ENCODE measurements around the gene CFAP157. TPM values are rescaled to one million over a fixed set of nuclear protein-coding genes. Genes with fewer than 3 reads are reported as not detected.
A peak's percentile ranks its signal among the peaks of the same experiment; 100 is the strongest.

Gene CFAP157
- total RNA-seq, 1 experiment from 2014 or later: 0.68 TPM

DNA sequence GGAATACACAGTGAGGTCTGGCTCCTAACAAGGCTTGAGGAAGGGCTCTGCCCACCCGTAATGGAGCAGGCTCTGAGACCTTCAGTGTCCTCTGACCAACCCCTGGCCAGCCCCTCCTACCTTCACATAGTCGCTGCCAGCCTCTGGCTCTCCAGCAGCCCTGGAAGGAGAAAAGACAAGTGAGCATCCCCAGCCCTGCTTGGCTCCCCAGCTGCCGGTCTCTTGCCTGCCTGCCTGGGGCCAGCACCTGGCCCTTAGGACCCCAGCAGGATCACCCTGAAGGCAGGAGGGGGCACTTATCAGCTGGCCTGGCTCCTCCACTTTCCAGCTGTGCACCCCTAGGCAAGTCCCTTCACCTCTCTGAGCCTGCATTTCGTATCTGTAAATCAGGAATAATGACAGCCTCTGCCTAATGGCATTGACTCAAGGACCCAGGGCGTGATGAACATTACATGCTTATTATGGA lies 54.7 kb downstream of the CFAP157 start:
- H3K27ac ChIP-seq: no peak overlapping the region
- no peaks in the 10 kb centered on the region for H3K9me2 ChIP-seq (ENCODE audit: insufficient read depth)
- H3K36me3 ChIP-seq (ENCODE audit: low read depth): no peaks in the 10 kb centered on the region
- no peaks in the 10 kb centered on the region for H4K20me1 ChIP-seq (ENCODE audit: insufficient read depth)
- ChIA-PET CTCF (interaction anchor here (0.6 kb wide), 1 partner anchor 10 kb away, joined by 3 read pairs; no protein-coding TSS in a partner anchor), POLR2A (ENCODE audit: unreplicated experiment) (no interaction called here)
- H3K9me3 ChIP-seq (ENCODE audit: insufficient read depth, low read depth): no peaks in the 10 kb centered on the region
- DNase-seq: no peak
- no peaks in the 10 kb centered on the region for H3K4me1 ChIP-seq (replicated peaks; ENCODE audit: insufficient read depth)
- TF ChIP-seq, protein P1, sequence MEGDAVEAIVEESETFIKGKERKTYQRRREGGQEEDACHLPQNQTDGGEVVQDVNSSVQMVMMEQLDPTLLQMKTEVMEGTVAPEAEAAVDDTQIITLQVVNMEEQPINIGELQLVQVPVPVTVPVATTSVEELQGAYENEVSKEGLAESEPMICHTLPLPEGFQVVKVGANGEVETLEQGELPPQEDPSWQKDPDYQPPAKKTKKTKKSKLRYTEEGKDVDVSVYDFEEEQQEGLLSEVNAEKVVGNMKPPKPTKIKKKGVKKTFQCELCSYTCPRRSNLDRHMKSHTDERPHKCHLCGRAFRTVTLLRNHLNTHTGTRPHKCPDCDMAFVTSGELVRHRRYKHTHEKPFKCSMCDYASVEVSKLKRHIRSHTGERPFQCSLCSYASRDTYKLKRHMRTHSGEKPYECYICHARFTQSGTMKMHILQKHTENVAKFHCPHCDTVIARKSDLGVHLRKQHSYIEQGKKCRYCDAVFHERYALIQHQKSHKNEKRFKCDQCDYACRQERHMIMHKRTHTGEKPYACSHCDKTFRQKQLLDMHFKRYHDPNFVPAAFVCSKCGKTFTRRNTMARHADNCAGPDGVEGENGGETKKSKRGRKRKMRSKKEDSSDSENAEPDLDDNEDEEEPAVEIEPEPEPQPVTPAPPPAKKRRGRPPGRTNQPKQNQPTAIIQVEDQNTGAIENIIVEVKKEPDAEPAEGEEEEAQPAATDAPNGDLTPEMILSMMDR (conservative IDR thresholded peaks at IDR 0.05): no peak
- TF ChIP-seq EZH2 (IDR thresholded peaks at IDR 0.05; ENCODE audit: low read depth): no peak
- H2AFZ ChIP-seq: no peak overlapping the region
- H3K27me3 ChIP-seq (ENCODE audit: insufficient read depth, low read depth): peaks cover 40% of the 10 kb centered on the region
- intact Hi-C loops (cut with micrococcal nuclease; ENCODE audit: unreplicated experiment): no loop called here
- no TSS peak for BruUV-seq (replicated peaks)
- H3F3A ChIP-seq (ENCODE audit: insufficient read depth, low read depth): no peaks in the 10 kb centered on the region
- H3K4me3 ChIP-seq: no peak overlapping the region
- no peak overlapping the region for H3K4me2 ChIP-seq
- no peaks in the 10 kb centered on the region for H3K79me2 ChIP-seq (ENCODE audit: low read depth)

- Histone ChIP-seq H3K4me1 (replicated peaks; ENCODE audit: insufficient read depth) (no peaks in the 10 kb centered on the region), H3K4me3 (no peak overlapping the region), H4K20me1 (ENCODE audit: insufficient read depth) (no peaks in the 10 kb centered on the region), H2AFZ (no peak overlapping the region), H3K4me2 (no peak overlapping the region), H3F3A (ENCODE audit: insufficient read depth, low read depth) (no peaks in the 10 kb centered on the region), H3K79me2 (ENCODE audit: low read depth) (no peaks in the 10 kb centered on the region), H3K9me2 (ENCODE audit: insufficient read depth) (no peaks in the 10 kb centered on the region), H3K27ac (no peak overlapping the region), H3K9me3 (ENCODE audit: insufficient read depth, low read depth) (no peaks in the 10 kb centered on the region), H3K36me3 (ENCODE audit: low read depth) (no peaks in the 10 kb centered on the region), H3K27me3 (ENCODE audit: insufficient read depth, low read depth) (peaks cover 40% of the 10 kb centered on the region)
- BruUV-seq (replicated peaks): no TSS peak
- CTCF ChIA-PET: no interaction called here
- intact Hi-C loops (cut with micrococcal nuclease; ENCODE audit: unreplicated experiment): no loop called here
- DNase-seq: no peak
- POLR2A ChIA-PET (ENCODE audit: unreplicated experiment): interaction anchor here (0.7 kb wide), 1 partner anchor 9 kb away, joined by 3 read pairs; no protein-coding TSS in a partner anchor
- TF ChIP-seq, protein P1 (conservative IDR thresholded peaks at IDR 0.05): no peak
- no peak for TF ChIP-seq EZH2 (IDR thresholded peaks at IDR 0.05; ENCODE audit: low read depth)
Measured at GRCh38 chr9:127762111-127762676, 55.4 kb downstream of the CFAP157 start.

DNA sequence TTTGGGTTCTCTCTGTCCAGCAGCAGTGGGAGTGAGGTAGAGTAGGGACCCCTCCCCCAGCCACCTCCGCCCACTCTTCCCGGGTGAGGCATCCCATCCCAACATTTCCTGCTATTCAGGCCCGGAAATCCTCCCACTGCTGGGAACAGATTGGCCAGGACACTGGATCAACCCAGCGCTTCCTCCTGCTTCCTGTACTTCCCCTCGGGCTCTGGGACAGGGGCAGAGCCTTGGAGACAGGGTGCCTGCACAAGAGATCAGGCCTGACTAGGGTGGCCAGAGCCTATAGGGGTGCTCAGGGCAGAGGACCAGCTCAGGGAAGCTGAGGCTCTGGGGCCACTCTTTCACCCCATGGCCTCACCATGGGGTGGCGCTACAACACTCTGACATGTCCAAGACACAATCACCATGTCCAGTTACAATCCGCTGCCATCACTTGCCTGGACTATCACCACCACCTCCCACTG lies 57.2 kb downstream of the CFAP157 start:
- no peak overlapping the region for H2AFZ ChIP-seq
- H3K4me3 ChIP-seq: no peak overlapping the region
- H4K20me1 ChIP-seq (ENCODE audit: insufficient read depth): no peaks in the 10 kb centered on the region
- H3K4me1 ChIP-seq (replicated peaks; ENCODE audit: insufficient read depth): no peaks in the 10 kb centered on the region
- H3F3A ChIP-seq (ENCODE audit: insufficient read depth, low read depth): no peaks in the 10 kb centered on the region
- no peak overlapping the region for H3K27ac ChIP-seq
- ChIA-PET POLR2A (ENCODE audit: unreplicated experiment) (no interaction called here), CTCF (no interaction called here)
- H3K36me3 ChIP-seq (ENCODE audit: low read depth): no peaks in the 10 kb centered on the region
- no peak for TF ChIP-seq EZH2 (IDR thresholded peaks at IDR 0.05; ENCODE audit: low read depth)
- TF ChIP-seq, protein P1 (conservative IDR thresholded peaks at IDR 0.05): peak; percentile 53
- no peaks in the 10 kb centered on the region for H3K79me2 ChIP-seq (ENCODE audit: low read depth)
- no TSS peak for BruUV-seq (replicated peaks)
- peak in 1 of 2 experiments; percentile 45 for DNase-seq
- intact Hi-C loops (cut with micrococcal nuclease; ENCODE audit: unreplicated experiment): no loop called here
- no peaks in the 10 kb centered on the region for H3K9me2 ChIP-seq (ENCODE audit: insufficient read depth)
- no peak overlapping the region for H3K4me2 ChIP-seq
- no peaks in the 10 kb centered on the region for H3K9me3 ChIP-seq (ENCODE audit: insufficient read depth, low read depth)
- H3K27me3 ChIP-seq (ENCODE audit: insufficient read depth, low read depth): peaks cover 40% of the 10 kb centered on the region
